H1 (cell line): ENCODE results near the gene HEXIM2. TPM values are rescaled to one million over a fixed set of nuclear protein-coding genes. Genes with fewer than 3 reads are reported as not detected.

Experiments
- CTCF ChIA-PET: fragments of 300-600 bp; sonication (Branson Sonifier 250); formaldehyde crosslinking; loops from one replicate; lab custom pipeline; 2021; ENCODE audit not compliant: partially characterized antibody; lab: Charles Lee
- POLR2A ChIA-PET: fragments of 300-600 bp; sonication (Branson Sonifier 250); formaldehyde crosslinking; loops from one replicate; lab custom pipeline; 2021; ENCODE audit warnings: inconsistent platforms; ENCODE audit not compliant: partially characterized antibody; lab: Charles Lee
- DNase-seq, 2 experiments: peaks; one replicate each; pipeline versions ENCODE4 v3.0.0 to v3.0.0-alpha.2; 2010 to 2022; ENCODE audit warnings: low spot score in 2 of 2, low read depth in 1 of 2, mixed read lengths in 1 of 2
- FAIRE-seq: peaks from 2 replicates; lab custom pipeline; 2011; peaks lifted over from hg19 to GRCh38; lab: Jason Lieb, UNC
- H2AFZ ChIP-seq: 2 replicates; pipeline ENCODE4 v1.8.1; 2012; ENCODE audit warnings: low read length, inconsistent platforms
- H2AK5ac ChIP-seq: 2 replicates; pipeline ENCODE4 v1.6.1; 2013; ENCODE audit warnings: low read depth, low read length
- H2BK120ac ChIP-seq: replicated peaks from 2 replicates; pipeline ENCODE3; 2013; ENCODE audit warnings: low read depth, low read length, inconsistent platforms
- H2BK12ac ChIP-seq: 2 replicates; pipeline ENCODE4 v1.6.1; 2013; ENCODE audit warnings: low read depth, low read length
- H2BK15ac ChIP-seq: 2 replicates; pipeline ENCODE4 v1.6.1; 2013; ENCODE audit warnings: low read length
- H2BK20ac ChIP-seq: 2 replicates; pipeline ENCODE4 v1.6.1; 2013; ENCODE audit warnings: low read length
- H2BK5ac ChIP-seq: 2 replicates; pipeline ENCODE4 v1.6.1; 2013; ENCODE audit warnings: low read depth, low read length
- H3K14ac ChIP-seq: 2 replicates; pipeline ENCODE4 v1.6.1; 2013; ENCODE audit warnings: inconsistent platforms; ENCODE audit not compliant: insufficient read length
- H3K18ac ChIP-seq: 2 replicates; pipeline ENCODE4 v1.6.1; 2013; ENCODE audit warnings: low read length; ENCODE audit errors: extremely low read depth
- H3K23ac ChIP-seq: 2 replicates; pipeline ENCODE4 v1.6.1; 2013; ENCODE audit warnings: inconsistent platforms; ENCODE audit not compliant: insufficient read length
- H3K23me2 ChIP-seq: 2 replicates; pipeline ENCODE4 v1.6.1; 2013; ENCODE audit warnings: low read depth, low read length
- H3K27ac ChIP-seq: 2 replicates; pipeline ENCODE4 v1.6.1; 2011; ENCODE audit warnings: low read depth, low read length, inconsistent platforms
- H3K27me3 ChIP-seq, 4 experiments: replicated peaks in 1 of 4; 1 replicate in 1 of 4; 2 replicates in 3 of 4; pipeline versions ENCODE4 v1.6.1 to v1.8.1; 2011 to 2013; ENCODE audit warnings: low read length in 3 of 4, mild to moderate bottlenecking in 3 of 4, inconsistent platforms in 2 of 4, mixed read lengths in 2 of 4, moderate library complexity in 1 of 4; ENCODE audit not compliant: control insufficient read depth in 3 of 4, insufficient read depth in 3 of 4; ENCODE audit errors: extremely low read depth in 1 of 4
- H3K36me3 ChIP-seq, 4 experiments: 2 replicates each; pipeline versions ENCODE4 v1.6.1 to v1.8.1; 2011 to 2013; ENCODE audit warnings: mild to moderate bottlenecking in 4 of 4, low read length in 3 of 4, moderate library complexity in 2 of 4, control low read depth in 1 of 4, inconsistent platforms in 1 of 4; ENCODE audit not compliant: insufficient read depth in 4 of 4, control insufficient read depth in 2 of 4
- H3K4ac ChIP-seq: replicated peaks from 2 replicates; pipeline ENCODE3; 2013; ENCODE audit warnings: low read length, low read depth, mixed read lengths, inconsistent platforms; ENCODE audit not compliant: insufficient read length
- H3K4me1 ChIP-seq, 4 experiments: replicated peaks in 1 of 4; 1 replicate in 1 of 4; 2 replicates in 3 of 4; pipeline versions ENCODE4 v1.6.1 to v1.8.1; 2011 to 2013; ENCODE audit warnings: low read length in 3 of 4, inconsistent platforms in 2 of 4, mixed read lengths in 1 of 4; ENCODE audit not compliant: insufficient read depth in 4 of 4, control insufficient read depth in 3 of 4
- H3K4me2 ChIP-seq, 2 experiments: 2 replicates each; pipeline versions ENCODE4 v1.6.1 to v1.8.1; 2011 to 2013; ENCODE audit warnings: low read depth in 2 of 2, low read length in 2 of 2, control low read depth in 1 of 2, inconsistent platforms in 1 of 2, mild to moderate bottlenecking in 1 of 2; ENCODE audit not compliant: insufficient read depth in 1 of 2
- H3K4me3 ChIP-seq, 4 experiments: fragments of 200-600, 300-600 bp in 1 of 4; sonication (generic), shearing (Covaris generic), sonication (Bioruptor Twin) in 1 of 4; 2 replicates each; pipeline versions ENCODE4 v1.5.1 to v1.8.1; 2011 to 2016; ENCODE audit warnings: low read length in 4 of 4, low read depth in 3 of 4, control low read depth in 2 of 4, inconsistent platforms in 2 of 4, mild to moderate bottlenecking in 2 of 4, mixed read lengths in 1 of 4, moderate library complexity in 1 of 4; ENCODE audit not compliant: insufficient read depth in 2 of 4; ENCODE audit errors: extremely low read depth in 1 of 4
- H3K56ac ChIP-seq: replicated peaks from 2 replicates; pipeline ENCODE3; 2013; ENCODE audit warnings: low read depth, mild to moderate bottlenecking, mixed read lengths, low read length, inconsistent platforms; ENCODE audit not compliant: insufficient read length
- H3K79me1 ChIP-seq: 2 replicates; pipeline ENCODE4 v1.6.1; 2013; ENCODE audit warnings: low read depth, low read length, control low read depth
- H3K79me2 ChIP-seq, 2 experiments: 2 replicates each; pipeline versions ENCODE4 v1.6.1 to v1.8.1; 2012 to 2013; ENCODE audit warnings: low read length in 2 of 2, mild to moderate bottlenecking in 2 of 2, inconsistent platforms in 1 of 2; ENCODE audit not compliant: insufficient read depth in 2 of 2, control insufficient read depth in 1 of 2
- H3K9ac ChIP-seq, 4 experiments: replicated peaks in 1 of 4; 1 replicate in 1 of 4; 2 replicates in 3 of 4; pipeline versions ENCODE4 v1.6.1 to v1.8.1; 2011 to 2013; ENCODE audit warnings: low read depth in 3 of 4, low read length in 3 of 4, control low read depth in 2 of 4, mild to moderate bottlenecking in 2 of 4, moderate library complexity in 2 of 4, inconsistent platforms in 1 of 4; ENCODE audit errors: extremely low read depth in 1 of 4
- H3K9me3 ChIP-seq, 2 experiments: 2 replicates each; pipeline versions ENCODE4 v1.6.1 to v1.8.1; 2012 to 2013; ENCODE audit warnings: mild to moderate bottlenecking in 2 of 2, moderate library complexity in 2 of 2, control low read depth in 1 of 2, inconsistent platforms in 1 of 2, low read depth in 1 of 2, low read length in 1 of 2, mixed read lengths in 1 of 2; ENCODE audit not compliant: insufficient read depth in 2 of 2
- H4K20me1 ChIP-seq, 2 experiments: replicated peaks in 1 of 2; 2 replicates each; pipeline versions ENCODE3 to v1.8.1; 2011 to 2013; ENCODE audit warnings: inconsistent platforms in 2 of 2, low read length in 2 of 2, mild to moderate bottlenecking in 1 of 2; ENCODE audit not compliant: insufficient read depth in 2 of 2, control insufficient read depth in 1 of 2
- H4K5ac ChIP-seq: 2 replicates; pipeline ENCODE4 v1.6.1; 2013; ENCODE audit warnings: low read length, low read depth, mixed read lengths, inconsistent platforms; ENCODE audit not compliant: insufficient read length
- H4K8ac ChIP-seq: 2 replicates; pipeline ENCODE4 v1.8.0; 2013; ENCODE audit warnings: mild to moderate bottlenecking, moderate library complexity, low read length, inconsistent platforms; ENCODE audit not compliant: insufficient read depth; ENCODE audit errors: extremely low read depth
- H4K91ac ChIP-seq: replicated peaks from 2 replicates; pipeline ENCODE3; 2013; ENCODE audit warnings: low read length, mixed read lengths, inconsistent platforms; ENCODE audit not compliant: insufficient read length
- CEBPB ChIP-seq: IDR thresholded peaks from 2 replicates; pipeline ENCODE4 v1.6.1; 2012; ENCODE audit warnings: low read depth, low read length
- CREB1 ChIP-seq: IDR thresholded peaks from 2 replicates; pipeline ENCODE4 v1.6.1; 2012; ENCODE audit warnings: inconsistent platforms
- CTBP2 ChIP-seq: IDR thresholded peaks from 2 replicates; pipeline ENCODE4 v1.7.0; 2011; ENCODE audit warnings: borderline replicate concordance, mild to moderate bottlenecking, moderate library complexity, mixed read lengths, low read length; ENCODE audit not compliant: insufficient read depth, insufficient read length
- E2F6 ChIP-seq: IDR thresholded peaks from 2 replicates; pipeline ENCODE4 v1.6.1; 2012; ENCODE audit warnings: inconsistent platforms
- KDM4A ChIP-seq: IDR thresholded peaks from one replicate; pipeline ENCODE4 v1.7.1; 2012; ENCODE audit warnings: low read depth, mild to moderate bottlenecking, moderate library complexity, low read length, inconsistent platforms; ENCODE audit not compliant: severe bottlenecking
- MAFK ChIP-seq: IDR thresholded peaks from 2 replicates; pipeline ENCODE4 v1.6.1; 2012; ENCODE audit warnings: low read depth, mild to moderate bottlenecking, improper control_type of control experiment, low read length
- PHF8 ChIP-seq: fragments of 200-600 bp; sonication (generic); conservative IDR thresholded peaks from 2 replicates; pipeline ENCODE4 v1.7.1; 2012; ENCODE audit warnings: low read depth, mild to moderate bottlenecking, inconsistent platforms, low read length, moderate library complexity
- SAP30 ChIP-seq: fragments of 300-600 bp; sonication (generic); IDR thresholded peaks from 2 replicates; pipeline ENCODE4 v1.7.1; 2012; ENCODE audit warnings: low read length, moderate library complexity, mild to moderate bottlenecking, inconsistent platforms; ENCODE audit not compliant: insufficient read depth, insufficient replicate concordance
- SIN3A ChIP-seq, 2 experiments: IDR thresholded peaks in 1 of 2; conservative IDR thresholded peaks in 1 of 2; 2 replicates each; pipeline ENCODE4 v1.6.1; 2011 to 2012; ENCODE audit warnings: low read length in 2 of 2, improper control_type of control experiment in 1 of 2, low read depth in 1 of 2, mild to moderate bottlenecking in 1 of 2
- SP1 ChIP-seq: IDR thresholded peaks from 2 replicates; pipeline ENCODE4 v1.6.1; 2011; ENCODE audit warnings: low read depth, low read length
- SUZ12 ChIP-seq: fragments of 200-600 bp; sonication (generic); IDR thresholded peaks from 2 replicates; pipeline ENCODE4 v1.6.1; 2012; ENCODE audit warnings: mild to moderate bottlenecking, inconsistent platforms, low read length, moderate library complexity, mixed read lengths
- TAF7 ChIP-seq: optimal IDR thresholded peaks from 2 replicates; pipeline ENCODE3; 2011; ENCODE audit warnings: low read depth, mild to moderate bottlenecking, inconsistent platforms, low read length, moderate library complexity, borderline replicate concordance
- WGBS, 2 experiments: shearing (Covaris generic) in 1 of 2; methylation state at CpG; one replicate each; pipeline versions ENCODE4 v1.1.6 to v1.1.7; 2013 to 2015; ENCODE audit warnings: low lambda C conversion rate in 2 of 2, mixed read lengths in 2 of 2, inconsistent platforms in 1 of 2, low coverage in 1 of 2, missing lambda C conversion rate in 1 of 2; ENCODE audit not compliant: insufficient replicate concordance in 2 of 2, insufficient coverage in 1 of 2, insufficient read length in 1 of 2; ENCODE audit errors: extremely low coverage in 1 of 2, missing lambda C conversion rate in 1 of 2; 5-methylcytosine and 5-hydroxymethylcytosine counted together
- polyA plus RNA-seq, 7 experiments: library from polyadenylated mRNA; depleted of rRNA in 3 of 7; stranded (reverse) in 5 of 7; unstranded in 2 of 7; fragments of >200 nt in 5 of 7; fragments of 200-250 nt in 2 of 7; gene quantifications; 1 replicate in 5 of 7; 2 replicates in 1 of 7; 4 replicates in 1 of 7; pipeline versions ENCODE4 v1.2.1 to v1.2.3, GENCODE V29; 2011 to 2013; ENCODE audit warnings: missing spikeins in 2 of 7, mixed read lengths in 2 of 7
- total RNA-seq: library from RNA; stranded (reverse); fragmentation: NEBNext Ultra II Directional; extraction: Animal tissue kit (Norgen Biotek cat#: 25700); gene quantifications from 2 replicates; pipeline ENCODE4 v1.2.1, GENCODE V29; 2021

Gene HEXIM2
- total and polyA plus RNA-seq, 2 of the 8 experiments (the other 6 are each of a cell fraction or from before 2014, with no cell fraction given), result 7.5 to 13.2 TPM

GRCh38 chr17:45201457-45201856 is 39.8 kb downstream of the HEXIM2 start:
- peaks cover 2 to 9% (median 7%) of the 10 kb centered on the region in 4 experiments; a peak in 5 of 7 replicates for H3K4me1 ChIP-seq
- CTCF ChIA-PET, result interaction anchor here (0.9 to 11.9 kb wide), 7 partner anchors 17 to 70 kb away, joined by 3 to 187 read pairs (median 3); partner anchors contain the start of genes ACBD4, HEXIM1, HEXIM2 and PLCD3
- no peak overlapping the region for H4K5ac ChIP-seq
- H2BK15ac ChIP-seq, result no peak overlapping the region
- H3K79me1 ChIP-seq, result no peaks in the 10 kb centered on the region
- no peak overlapping the region for H3K27ac ChIP-seq
- no peak for TF ChIP-seq CREB1
- no peak for TF ChIP-seq PHF8
- TF ChIP-seq SAP30, result no peak
- no peak for TF ChIP-seq CEBPB
- no peak for TF ChIP-seq SUZ12
- no peak for TF ChIP-seq E2F6
- no peak for TF ChIP-seq KDM4A
- no peak for TF ChIP-seq SP1
- no peak for TF ChIP-seq SIN3A (conservative IDR thresholded peaks at IDR 0.05 in 1 of 2, IDR thresholded peaks at IDR 0.05 in 1 of 2; ENCODE audit: low read depth in 1 of 2, low read length in 2 of 2)
- TF ChIP-seq CTBP2, result no peak
- TF ChIP-seq TAF7, result no peak
- no peak for TF ChIP-seq MAFK
- no peak overlapping the region for H3K56ac ChIP-seq
- H3K79me2 ChIP-seq, result no peaks in the 10 kb centered on the region
- no peak overlapping the region for H3K14ac ChIP-seq
- no peak overlapping the region for H2AFZ ChIP-seq
- no peak overlapping the region for H2BK5ac ChIP-seq
- H3K9me3 ChIP-seq, result no peaks in the 10 kb centered on the region
- H3K23me2 ChIP-seq, result no peaks in the 10 kb centered on the region
- POLR2A ChIA-PET, result interaction anchor here (0.5 to 10.4 kb wide), 4 partner anchors 40 to 65 kb away, joined by 3 to 199 read pairs (median 5); partner anchors contain the start of genes HEXIM1 and HEXIM2
- no peak overlapping the region for H3K23ac ChIP-seq
- H3K4me3 ChIP-seq, result no peak overlapping the region
- FAIRE-seq (no peak), DNase-seq (no peak)
- no peak overlapping the region for H2BK20ac ChIP-seq
- H4K20me1 ChIP-seq, result no peaks in the 10 kb centered on the region
- H4K8ac ChIP-seq, result no peak overlapping the region
- H3K4me2 ChIP-seq, result no peak overlapping the region
- H3K4ac ChIP-seq, result no peak overlapping the region
- no peak overlapping the region for H2AK5ac ChIP-seq
- no peaks in the 10 kb centered on the region for H3K36me3 ChIP-seq
- H3K9ac ChIP-seq, result no peak overlapping the region
- 69% methylated on average over 4 of the region's 4 CpGs; no CpG with 5 or more reads in 1 of the 2 experiments for WGBS, 2 experiments
- H3K18ac ChIP-seq, result no peak overlapping the region
- no peak overlapping the region for H4K91ac ChIP-seq
- no peak overlapping the region for H2BK12ac ChIP-seq
- no peaks in the 10 kb centered on the region for H3K27me3 ChIP-seq
- H2BK120ac ChIP-seq, result no peak overlapping the region
